ENCODE results near the gene PPP1R9B.

PPP1R9B gene

DNA sequence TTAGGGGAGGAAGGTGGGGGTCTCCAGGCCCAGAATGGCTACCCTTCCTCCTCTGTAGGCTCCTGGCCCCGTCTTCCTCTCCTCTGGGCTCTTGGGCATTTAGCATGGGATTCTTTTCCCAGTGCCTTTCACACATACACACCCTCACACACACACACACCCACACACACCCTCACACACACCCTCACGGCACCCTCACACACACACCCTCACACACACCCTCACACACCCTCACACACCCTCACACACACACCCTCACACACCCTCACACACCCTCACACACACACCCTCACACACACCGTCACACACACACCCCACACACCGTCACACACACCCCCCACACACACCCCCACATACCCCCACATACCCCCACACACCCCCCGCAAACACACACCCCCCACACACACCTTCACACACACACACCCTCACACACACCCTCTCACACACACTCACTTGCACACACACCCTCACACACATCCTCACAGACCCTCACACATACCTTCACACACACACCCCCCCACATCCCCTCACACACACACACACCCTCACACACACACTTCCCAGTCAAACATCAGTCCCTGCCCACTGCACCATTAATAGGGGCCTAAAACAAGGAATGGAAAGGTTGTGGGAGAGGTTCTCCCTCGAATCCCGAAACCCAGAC lies 16.2 kb upstream of the PPP1R9B start:
- peak overlapping the region; percentile 59 for H3K9ac ChIP-seq (ENCODE audit: insufficient read length, low read depth)
- no peaks in the 10 kb centered on the region for H3K9me3 ChIP-seq (ENCODE audit: insufficient read depth, low read length)
- H3K36me3 ChIP-seq (ENCODE audit: insufficient read depth, insufficient read length, low read length), result no peaks in the 10 kb centered on the region
- TF ChIP-seq YY1 (IDR thresholded peaks at IDR 0.05; ENCODE audit: insufficient read depth, insufficient read length) (no peak), SUZ12 (IDR thresholded peaks at IDR 0.05; ENCODE audit: extremely low read depth, insufficient read depth, insufficient read length) (no peak), ZNF274 (IDR thresholded peaks at IDR 0.05; ENCODE audit: low read depth, low read length) (no peak)
- DNase-seq (ENCODE audit: low read depth, low spot score), result no peak
- no peak overlapping the region for H3K4me3 ChIP-seq (ENCODE audit: insufficient read length, low read depth)
- H3K27me3 ChIP-seq (ENCODE audit: insufficient read depth, insufficient read length), result peaks cover 12% of the 10 kb centered on the region
- H3K4me1 ChIP-seq (ENCODE audit: insufficient read depth, insufficient read length), result peaks cover 29% of the 10 kb centered on the region

DNA sequence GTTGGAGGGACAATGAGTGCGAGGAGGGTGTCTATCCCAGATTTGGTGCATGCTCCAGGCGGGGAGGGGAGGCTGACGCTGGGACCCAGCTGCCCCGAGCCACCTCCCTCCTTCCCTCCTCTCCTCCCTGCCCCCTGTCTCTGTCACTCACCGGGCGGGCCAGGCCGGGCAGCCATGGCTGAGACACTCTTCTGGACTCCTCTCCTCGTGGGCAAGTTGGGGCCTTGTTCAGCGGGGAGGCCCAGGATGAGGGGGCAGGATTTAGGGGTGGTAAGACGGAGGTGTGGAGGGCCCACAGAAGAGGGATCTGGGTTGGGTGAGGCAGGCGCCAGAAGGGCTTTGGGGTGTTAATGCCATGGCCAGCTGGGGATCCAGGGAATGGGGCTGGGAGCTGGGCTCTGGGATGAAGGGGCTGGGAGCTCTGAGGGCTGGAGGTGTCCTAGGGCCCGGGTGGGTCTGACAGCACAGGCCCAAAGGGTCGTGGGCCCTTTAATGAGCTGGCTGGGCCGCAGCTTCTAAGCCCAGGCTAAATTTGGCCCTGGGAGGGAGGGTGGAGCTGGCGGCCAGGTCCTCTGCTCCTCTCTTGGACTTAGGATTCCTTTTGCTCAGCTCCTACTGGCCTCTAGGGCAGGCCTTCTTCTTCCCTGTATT lies 15.5 kb upstream of the PPP1R9B start, which contains the start of gene SGCA:
TSS of gene SGCA (plus strand) at position 139 of the 651 bp plus-strand sequence. CDS start at position 175, 36 bp downstream.
- Histone ChIP-seq H3K27me3 (ENCODE audit: insufficient read depth, insufficient read length) (peaks cover 13% of the 10 kb centered on the region), H3K36me3 (ENCODE audit: insufficient read depth, insufficient read length, low read length) (no peaks in the 10 kb centered on the region), H3K4me1 (ENCODE audit: insufficient read depth, insufficient read length) (peaks cover 29% of the 10 kb centered on the region), H3K9ac (ENCODE audit: insufficient read length, low read depth) (peak within 1 kb of the TSS; percentile 59), H3K4me3 (ENCODE audit: insufficient read length, low read depth) (no peak within 1 kb of the TSS), H3K9me3 (ENCODE audit: insufficient read depth, low read length) (no peaks in the 10 kb centered on the region)
- no peak for DNase-seq (ENCODE audit: low read depth, low spot score)
- TF ChIP-seq ZNF274 (IDR thresholded peaks at IDR 0.05; ENCODE audit: low read depth, low read length) (no peak), YY1 (IDR thresholded peaks at IDR 0.05; ENCODE audit: insufficient read depth, insufficient read length) (no peak), SUZ12 (IDR thresholded peaks at IDR 0.05; ENCODE audit: extremely low read depth, insufficient read depth, insufficient read length) (no peak)

DNA sequence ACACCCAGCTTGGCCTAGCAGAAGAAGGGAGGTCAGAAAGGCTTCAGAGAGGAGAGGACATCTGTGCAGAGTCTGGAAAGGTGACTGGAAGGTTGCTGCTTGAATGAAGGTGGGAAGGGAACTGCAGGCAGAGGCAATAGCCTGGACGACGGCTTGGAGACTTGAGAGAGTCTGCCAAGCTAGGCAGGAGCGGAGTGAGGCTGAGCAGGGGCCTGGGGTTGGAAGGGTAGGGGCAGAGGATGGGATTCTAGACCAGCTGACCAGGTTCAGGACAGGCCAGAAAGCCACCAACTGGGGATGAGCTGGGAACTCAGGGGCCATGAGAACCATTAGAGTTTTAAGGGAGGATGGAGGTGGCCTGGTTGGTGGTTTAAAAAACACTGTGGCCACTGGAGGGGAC lies 15.0 kb upstream of the PPP1R9B start:
- Histone ChIP-seq H3K27me3 (ENCODE audit: insufficient read depth, insufficient read length) (peaks cover 13% of the 10 kb centered on the region), H3K4me1 (ENCODE audit: insufficient read depth, insufficient read length) (peaks cover 29% of the 10 kb centered on the region), H3K9me3 (ENCODE audit: insufficient read depth, low read length) (no peaks in the 10 kb centered on the region), H3K9ac (ENCODE audit: insufficient read length, low read depth) (no peak overlapping the region), H3K36me3 (ENCODE audit: insufficient read depth, insufficient read length, low read length) (no peaks in the 10 kb centered on the region), H3K4me3 (ENCODE audit: insufficient read length, low read depth) (no peak overlapping the region)
- TF ChIP-seq YY1 (IDR thresholded peaks at IDR 0.05; ENCODE audit: insufficient read depth, insufficient read length), result no peak
- TF ChIP-seq ZNF274 (IDR thresholded peaks at IDR 0.05; ENCODE audit: low read depth, low read length), result no peak
- TF ChIP-seq SUZ12 (IDR thresholded peaks at IDR 0.05; ENCODE audit: extremely low read depth, insufficient read depth, insufficient read length), result no peak
- no peak for DNase-seq (ENCODE audit: low read depth, low spot score)

DNA sequence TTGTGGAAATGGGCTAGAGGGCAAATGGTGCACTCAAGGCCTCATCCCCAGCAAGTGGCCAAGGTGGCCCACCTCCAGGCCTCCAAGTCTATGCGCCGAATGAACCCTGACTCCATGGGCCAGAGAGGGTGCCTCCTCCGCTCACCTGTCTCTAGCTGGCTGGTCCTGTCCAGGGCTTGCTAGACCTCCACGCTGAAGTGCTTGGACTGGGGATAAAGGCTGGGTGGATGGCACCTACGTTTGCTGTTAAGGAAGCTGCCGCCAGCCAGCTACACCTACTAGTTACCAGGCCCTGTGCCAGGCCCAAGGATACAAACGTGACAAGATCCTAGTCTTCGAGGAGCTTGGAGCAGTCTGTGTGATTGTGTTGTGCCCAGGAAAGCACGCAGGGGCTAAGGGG lies 14.6 kb upstream of the PPP1R9B start:
- Histone ChIP-seq H3K4me1 (ENCODE audit: insufficient read depth, insufficient read length) (peaks cover 29% of the 10 kb centered on the region), H3K9me3 (ENCODE audit: insufficient read depth, low read length) (no peaks in the 10 kb centered on the region), H3K9ac (ENCODE audit: insufficient read length, low read depth) (no peak overlapping the region), H3K27me3 (ENCODE audit: insufficient read depth, insufficient read length) (peaks cover 13% of the 10 kb centered on the region), H3K36me3 (ENCODE audit: insufficient read depth, insufficient read length, low read length) (no peaks in the 10 kb centered on the region), H3K4me3 (ENCODE audit: insufficient read length, low read depth) (no peak overlapping the region)
- no peak for DNase-seq (ENCODE audit: low read depth, low spot score)
- TF ChIP-seq ZNF274 (IDR thresholded peaks at IDR 0.05; ENCODE audit: low read depth, low read length), result no peak
- TF ChIP-seq SUZ12 (IDR thresholded peaks at IDR 0.05; ENCODE audit: extremely low read depth, insufficient read depth, insufficient read length), result no peak
- no peak for TF ChIP-seq YY1 (IDR thresholded peaks at IDR 0.05; ENCODE audit: insufficient read depth, insufficient read length)

DNA sequence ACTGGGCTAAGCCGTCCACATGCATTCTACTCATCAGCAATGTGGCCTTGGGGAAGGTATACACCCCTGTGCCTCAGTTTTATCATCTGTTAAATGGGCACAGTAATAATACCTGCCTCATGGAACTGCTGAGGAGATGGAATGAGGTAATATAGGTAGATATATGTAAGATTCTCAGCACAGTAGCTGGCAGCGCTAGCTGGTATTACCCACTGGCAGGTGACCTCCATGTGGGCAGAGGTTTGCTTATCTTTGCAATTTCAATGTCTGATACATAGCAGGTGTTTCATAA lies 14.2 kb upstream of the PPP1R9B start:
- H3K9ac ChIP-seq (ENCODE audit: insufficient read length, low read depth), result no peak overlapping the region

DNA sequence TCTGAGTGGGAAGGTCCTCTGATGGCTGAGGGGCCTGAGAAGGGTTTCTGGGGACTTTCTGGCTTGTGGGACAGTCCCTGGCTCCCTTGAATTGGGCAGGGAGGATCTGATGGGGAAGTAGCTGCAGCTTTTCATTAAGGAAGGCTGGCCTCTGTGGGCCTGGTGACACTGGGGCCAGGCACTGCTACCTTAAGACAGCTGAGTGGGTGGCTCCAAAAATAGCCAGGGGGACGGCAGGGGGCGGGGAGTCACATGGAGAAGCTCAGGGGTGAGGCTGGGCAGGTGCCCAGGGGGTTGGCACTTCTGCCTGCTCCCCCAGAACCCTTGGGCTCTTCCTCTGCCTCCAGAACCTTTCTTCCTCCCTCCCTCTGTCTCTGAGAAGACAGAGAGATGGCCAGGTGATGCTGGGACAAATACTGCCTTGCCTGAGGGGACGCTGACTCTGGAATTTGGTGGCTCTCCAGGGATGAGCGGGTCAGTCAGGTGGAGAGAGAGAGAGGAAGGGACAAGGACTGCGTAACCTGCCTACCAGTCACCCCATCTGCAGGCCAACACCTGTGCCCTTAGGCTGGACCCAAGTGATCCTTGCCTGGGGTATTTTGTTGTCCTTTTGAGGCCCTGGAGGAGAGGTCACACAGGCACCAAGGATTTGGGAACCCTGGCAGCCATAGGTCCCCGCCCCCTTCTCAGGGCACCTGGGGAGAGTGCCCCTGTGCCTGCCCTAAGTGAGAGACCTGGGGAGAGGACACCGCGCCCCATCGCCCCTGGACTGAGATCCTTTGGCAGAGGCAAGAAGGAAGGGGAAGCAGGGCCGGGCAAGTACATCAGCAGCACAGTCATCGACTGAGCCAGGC lies 13.6 kb upstream of the PPP1R9B start:
- Histone ChIP-seq H3K27me3 (ENCODE audit: insufficient read depth, insufficient read length) (peaks cover 13% of the 10 kb centered on the region), H3K36me3 (ENCODE audit: insufficient read depth, insufficient read length, low read length) (no peaks in the 10 kb centered on the region), H3K9me3 (ENCODE audit: insufficient read depth, low read length) (no peaks in the 10 kb centered on the region), H3K4me1 (ENCODE audit: insufficient read depth, insufficient read length) (peaks cover 28% of the 10 kb centered on the region), H3K9ac (ENCODE audit: insufficient read length, low read depth) (no peak overlapping the region), H3K4me3 (ENCODE audit: insufficient read length, low read depth) (no peak overlapping the region)
- TF ChIP-seq YY1 (IDR thresholded peaks at IDR 0.05; ENCODE audit: insufficient read depth, insufficient read length) (no peak), ZNF274 (IDR thresholded peaks at IDR 0.05; ENCODE audit: low read depth, low read length) (no peak), SUZ12 (IDR thresholded peaks at IDR 0.05; ENCODE audit: extremely low read depth, insufficient read depth, insufficient read length) (no peak)
- no peak for DNase-seq (ENCODE audit: low read depth, low spot score)

More for the DNA sequence above, 14.2 kb upstream of the PPP1R9B start:
- no peaks in the 10 kb centered on the region for H3K36me3 ChIP-seq (ENCODE audit: insufficient read depth, insufficient read length, low read length)
- TF ChIP-seq YY1 (IDR thresholded peaks at IDR 0.05; ENCODE audit: insufficient read depth, insufficient read length) (no peak), ZNF274 (IDR thresholded peaks at IDR 0.05; ENCODE audit: low read depth, low read length) (no peak), SUZ12 (IDR thresholded peaks at IDR 0.05; ENCODE audit: extremely low read depth, insufficient read depth, insufficient read length) (no peak)
- peaks cover 29% of the 10 kb centered on the region for H3K4me1 ChIP-seq (ENCODE audit: insufficient read depth, insufficient read length)
- no peaks in the 10 kb centered on the region for H3K9me3 ChIP-seq (ENCODE audit: insufficient read depth, low read length)
- no peak overlapping the region for H3K4me3 ChIP-seq (ENCODE audit: insufficient read length, low read depth)
- no peak for DNase-seq (ENCODE audit: low read depth, low spot score)
- peaks cover 13% of the 10 kb centered on the region for H3K27me3 ChIP-seq (ENCODE audit: insufficient read depth, insufficient read length)

Data from NT2/D1 (cell line).